ENCODE data around the gene GINS2. TPM values are rescaled to one million over a fixed set of nuclear protein-coding genes. Genes with fewer than 3 reads are reported as not detected.

GINS2 gene
- total RNA-seq, 6 experiments from 2014 or later = 0.49 to 4.7 (median 1.3) TPM

GRCh38 chr16:85665373-85665740, 23.4 kb downstream of the GINS2 start:
- Histone ChIP-seq H3K4me3 (no peak overlapping the region), H3K4me1 (no peaks in the 10 kb centered on the region), H3K9me3 (no peaks in the 10 kb centered on the region), H3K27ac (no peak overlapping the region), H3K27me3 (no peaks in the 10 kb centered on the region), H3K36me3 (peaks cover 7 to 96% (median 48%) of the 10 kb centered on the region in 4 donors)
- ATAC-seq = no peak
- WGBS (ENCODE audit: insufficient coverage, low coverage, low lambda C conversion rate, missing lambda C conversion rate) = 89% methylated on average over 6 of the region's 12 CpGs
- TF ChIP-seq CTCF (IDR thresholded peaks at IDR 0.05) (no peak), POLR2A (IDR thresholded peaks at IDR 0.05) (no peak)
- DNase-seq = peak in 2 of 3 donors; percentile 9 to 19
- intact Hi-C loops (cut with DNase I) = no loop called here

DNA sequence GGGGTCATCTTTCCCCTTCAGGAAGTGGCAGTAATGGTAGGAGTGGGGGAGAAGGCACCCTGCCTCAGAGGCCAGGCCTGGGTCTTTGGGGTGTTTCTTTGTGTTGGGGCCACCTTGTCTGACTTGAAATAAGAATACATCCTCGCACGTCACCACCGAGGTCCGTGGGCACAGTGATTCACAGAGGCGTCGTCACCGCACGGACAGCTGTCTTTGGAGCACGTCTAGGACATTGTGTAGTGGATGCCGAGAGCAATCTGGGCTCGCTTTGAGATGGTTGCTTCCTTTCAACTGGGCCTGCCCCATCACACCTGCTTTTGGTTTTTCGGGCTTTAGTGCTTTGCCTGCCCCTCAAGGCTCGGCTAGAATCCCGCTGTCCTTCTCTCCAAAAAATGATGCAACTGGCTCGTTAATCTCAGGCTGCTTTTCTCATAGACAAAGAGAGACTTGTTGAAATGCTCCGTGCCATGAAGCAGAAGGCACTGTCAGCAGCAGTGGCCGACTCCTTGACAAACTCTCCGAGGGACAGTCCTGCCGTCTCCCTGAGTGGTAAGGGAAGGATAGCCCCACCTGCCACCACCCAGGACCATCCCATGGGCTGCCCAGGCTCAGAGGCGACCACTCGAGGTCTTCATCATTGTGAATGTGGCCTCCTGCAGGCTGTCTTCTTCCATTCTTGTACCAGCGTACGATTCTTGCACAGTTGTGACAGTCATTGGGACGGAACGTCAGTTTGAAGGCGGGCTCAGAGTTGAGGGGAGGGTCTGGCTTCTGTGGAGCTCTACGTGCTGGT, 24.0 kb downstream of the GINS2 start:
- intact Hi-C loops (cut with DNase I) = loop anchor here in 1 of 2 donors (5.0 kb wide), 1 partner anchor 53 kb away; no protein-coding TSS in a partner anchor
- no peak overlapping the region for H3K27ac ChIP-seq
- peaks cover 7 to 90% (median 45%) of the 10 kb centered on the region in 4 donors for H3K36me3 ChIP-seq
- no peaks in the 10 kb centered on the region for H3K4me1 ChIP-seq
- WGBS (ENCODE audit: insufficient coverage, low coverage, low lambda C conversion rate, missing lambda C conversion rate) = 94% methylated on average over 10 of the region's 27 CpGs
- no peak for ATAC-seq
- TF ChIP-seq POLR2A (IDR thresholded peaks at IDR 0.05) (no peak), CTCF (IDR thresholded peaks at IDR 0.05) (no peak)
- peak in 1 of 3 donors; percentile 35 for DNase-seq
- H3K27me3 ChIP-seq = no peaks in the 10 kb centered on the region
- H3K4me3 ChIP-seq = no peak overlapping the region
- no peaks in the 10 kb centered on the region for H3K9me3 ChIP-seq

DNA sequence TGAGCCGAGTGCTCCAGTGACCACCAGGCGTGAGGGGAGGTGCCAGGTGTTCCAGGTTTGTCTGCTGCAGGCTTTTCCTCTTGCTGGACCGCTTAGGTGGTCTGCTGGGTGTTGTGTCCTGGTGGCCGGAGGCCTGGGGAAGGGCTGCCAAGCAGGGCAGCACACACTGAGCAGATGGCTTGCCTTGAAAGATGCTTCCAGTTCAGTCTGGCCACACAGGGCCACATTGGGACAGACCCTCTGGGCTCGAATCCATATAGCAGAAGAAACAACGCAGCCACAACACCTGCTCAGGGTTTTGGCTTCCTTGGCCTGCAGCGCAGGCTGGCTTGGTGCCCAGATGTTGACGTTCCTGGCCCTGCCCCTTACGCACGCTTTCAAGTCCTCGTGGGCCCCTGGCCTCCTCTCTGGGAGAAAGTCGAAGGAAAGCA, 24.8 kb downstream of the GINS2 start:
- no peak overlapping the region for H3K27ac ChIP-seq
- no peaks in the 10 kb centered on the region for H3K27me3 ChIP-seq
- ATAC-seq (no peak), DNase-seq (peak in 1 of 3 donors; percentile 43)
- peaks cover 7 to 89% (median 42%) of the 10 kb centered on the region in 4 donors for H3K36me3 ChIP-seq
- intact Hi-C loops (cut with DNase I) = loop anchor here in 1 of 2 donors (5.0 kb wide), 1 partner anchor 53 kb away; no protein-coding TSS in a partner anchor
- TF ChIP-seq POLR2A (IDR thresholded peaks at IDR 0.05) = no peak
- TF ChIP-seq CTCF (IDR thresholded peaks at IDR 0.05) = no peak
- no peak overlapping the region for H3K4me3 ChIP-seq
- 75% methylated on average over 4 of the region's 12 CpGs for WGBS (ENCODE audit: insufficient coverage, low coverage, low lambda C conversion rate, missing lambda C conversion rate)
- no peaks in the 10 kb centered on the region for H3K9me3 ChIP-seq
- no peaks in the 10 kb centered on the region for H3K4me1 ChIP-seq

DNA sequence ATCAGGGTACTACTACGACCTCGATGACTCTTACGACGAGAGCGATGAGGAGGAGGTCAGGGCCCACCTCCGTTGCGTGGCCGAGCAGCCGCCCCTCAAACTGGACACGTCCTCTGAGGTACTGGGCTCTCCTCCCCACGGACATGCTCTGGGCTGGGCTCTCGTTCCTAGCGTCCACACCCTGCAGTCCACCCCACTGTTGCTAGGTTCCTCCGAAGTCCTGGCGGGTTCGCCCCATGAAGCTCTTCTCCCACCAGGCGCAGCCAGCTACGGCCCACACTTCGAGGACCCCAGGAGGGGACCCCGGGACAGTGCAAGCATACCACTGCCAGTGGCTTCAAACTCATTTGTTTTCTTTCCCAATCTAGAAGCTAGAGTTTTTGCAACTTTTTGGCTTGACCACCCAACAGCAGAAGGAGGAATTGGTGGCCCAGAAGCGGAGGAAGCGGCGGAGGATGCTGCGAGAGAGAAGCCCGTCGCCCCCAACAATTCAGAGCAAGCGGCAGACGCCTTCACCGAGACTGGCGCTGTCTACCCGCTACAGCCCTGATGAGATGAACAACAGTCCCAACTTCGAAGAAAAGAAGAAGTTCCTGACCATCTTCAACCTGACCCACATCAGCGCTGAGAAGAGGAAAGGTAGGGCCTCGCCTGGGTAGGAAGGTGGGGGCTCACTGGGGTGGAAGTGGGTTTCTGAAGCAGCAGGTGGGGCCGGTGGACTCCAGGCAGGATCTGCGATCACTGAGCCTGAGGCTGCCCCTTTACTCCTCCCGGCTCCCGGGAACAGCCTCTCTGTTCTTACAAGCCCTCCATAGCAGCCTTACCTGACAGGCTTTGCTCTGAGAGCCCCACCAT, 25.6 kb downstream of the GINS2 start:
- H3K27ac ChIP-seq = no peak overlapping the region
- H3K4me3 ChIP-seq = no peak overlapping the region
- ATAC-seq (no peak), DNase-seq (peak in 1 of 3 donors; percentile 38)
- intact Hi-C loops (cut with DNase I) = loop anchor here in 1 of 2 donors (5.0 kb wide), 1 partner anchor 54 kb away; no protein-coding TSS in a partner anchor
- H3K4me1 ChIP-seq = no peaks in the 10 kb centered on the region
- peaks cover 7 to 89% (median 43%) of the 10 kb centered on the region in 4 donors for H3K36me3 ChIP-seq
- no peak for TF ChIP-seq CTCF (IDR thresholded peaks at IDR 0.05)
- no peak for TF ChIP-seq POLR2A (IDR thresholded peaks at IDR 0.05)
- H3K27me3 ChIP-seq = no peaks in the 10 kb centered on the region
- 97% methylated on average over 13 of the region's 38 CpGs for WGBS (ENCODE audit: insufficient coverage, low coverage, low lambda C conversion rate, missing lambda C conversion rate)
- no peaks in the 10 kb centered on the region for H3K9me3 ChIP-seq
